ENCODE measurements around the gene RAB11FIP5. TPM values are rescaled to one million over a fixed set of nuclear protein-coding genes. Genes with fewer than 3 reads are reported as not detected.

Gene RAB11FIP5
- total RNA-seq, result 30.9 and 58.9 TPM in 2 replicates

GRCh38 chr2:73112913-73113854 is at the start of gene RAB11FIP5:
TSS of gene RAB11FIP5 (minus strand) at chr2:73112948. CDS start at chr2:73112777, 171 bp downstream.

DNA sequence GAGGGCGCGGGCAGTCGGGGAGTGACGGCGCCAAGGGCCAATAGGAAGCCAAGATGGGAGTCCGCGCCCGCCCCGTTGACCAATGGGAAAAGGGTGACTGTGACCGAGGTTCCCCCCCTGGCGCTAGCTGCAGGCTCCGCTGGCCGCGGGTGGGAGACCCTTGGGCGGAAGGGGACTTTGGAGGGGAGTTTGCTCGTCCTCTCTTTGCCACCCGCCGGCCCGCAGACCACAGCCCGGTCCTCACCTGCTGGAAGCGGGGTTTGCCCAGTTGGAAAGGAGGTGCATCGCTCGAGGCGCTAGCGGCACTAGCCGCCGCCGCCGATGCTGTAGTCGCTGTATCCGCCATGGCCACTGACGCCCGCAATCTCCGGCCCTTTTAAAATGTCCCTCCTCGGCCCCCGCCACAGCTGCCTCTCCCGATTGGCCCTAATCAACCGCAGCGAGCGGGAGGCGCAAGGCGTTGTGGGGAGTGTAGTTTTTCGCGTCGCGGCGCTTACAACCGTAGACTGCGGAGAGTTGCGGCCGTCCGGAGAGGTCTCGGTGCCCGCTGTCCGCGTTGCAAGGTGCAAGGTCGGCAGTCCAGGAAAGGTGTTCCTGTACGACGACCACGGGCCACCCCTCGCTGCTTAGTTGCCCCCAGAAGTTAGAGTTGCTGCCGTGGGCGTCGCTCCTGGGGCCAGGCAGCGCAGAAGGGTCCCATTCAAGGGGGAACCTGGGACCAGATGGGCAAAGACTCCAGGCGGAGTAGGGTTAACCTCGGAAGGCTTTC is 41.2 kb downstream of the RAB11FIP5 start, which contains the start of gene SFXN5:
SFXN5 (minus strand) TSS at position 353 of the 769 bp plus-strand sequence; CDS start at position 346, 7 bp downstream.

Other genes with a start within 250 kb of the RAB11FIP5 start
- 24.2 and 35.9 TPM in 2 replicates for gene SPR, start 225.5 kb downstream of the RAB11FIP5 start, total RNA-seq
- gene EMX1, start 195.4 kb downstream of the RAB11FIP5 start, total RNA-seq, result not detected in 2 replicates
- 14.8 and 21.3 TPM in 2 replicates for gene SFXN5, start 41.2 kb downstream of the RAB11FIP5 start, total RNA-seq
- not detected in 2 replicates for gene NOTO, start 89.6 kb upstream of the RAB11FIP5 start, total RNA-seq
- 14.0 and 26.5 TPM in 2 replicates for gene SMYD5, start 101.3 kb upstream of the RAB11FIP5 start, total RNA-seq
- gene PRADC1, start 120.3 kb upstream of the RAB11FIP5 start, total RNA-seq, result 9.1 and 13.7 TPM in 2 replicates
- gene CCT7, start 121.4 kb upstream of the RAB11FIP5 start, total RNA-seq, result 280 and 380 TPM in 2 replicates
- 1.8 and 2.4 TPM in 2 replicates for gene FBXO41, start 171.5 kb upstream of the RAB11FIP5 start, total RNA-seq
- gene EGR4, start 180.6 kb upstream of the RAB11FIP5 start, total RNA-seq, result not detected in 2 replicates

All from smooth muscle cell of the umbilical artery (primary cell).